Suppressor macrophage treated with lipopolysaccharide for 4 hours (primary cell): ENCODE data around the gene TJP3.
A peak's percentile ranks its signal among the peaks of the same experiment; 100 is the strongest.

Source experiments
- DNase-seq: peaks from one replicate; pipeline ENCODE4 v3.0.0-alpha.2; 2020

The TJP3 gene

GRCh38 chr19:3670796-3671679, 37.1 kb upstream of the TJP3 start:
- peak; percentile 59 for DNase-seq

GRCh38 chr19:3671680-3672574, 36.3 kb upstream of the TJP3 start:
- DNase-seq: peak; percentile 60

GRCh38 chr19:3672575-3672948, 35.6 kb upstream of the TJP3 start:
- no peak for DNase-seq

GRCh38 chr19:3672993-3673392, 35.2 kb upstream of the TJP3 start:
- no peak for DNase-seq

GRCh38 chr19:3673506-3674439, 34.4 kb upstream of the TJP3 start:
- peak; percentile 69 for DNase-seq

GRCh38 chr19:3674784-3675543, 33.2 kb upstream of the TJP3 start:
- DNase-seq: no peak

GRCh38 chr19:3678188-3678587, 30.0 kb upstream of the TJP3 start:
- DNase-seq: no peak

GRCh38 chr19:3679138-3679537, 29.0 kb upstream of the TJP3 start:
- no peak for DNase-seq

- no peak for DNase-seq
Measured at GRCh38 chr19:3679581-3679980, 28.6 kb upstream of the TJP3 start.

GRCh38 chr19:3680939-3681338, 27.2 kb upstream of the TJP3 start:
- no peak for DNase-seq

GRCh38 chr19:3682286-3682685, 25.9 kb upstream of the TJP3 start:
- DNase-seq: no peak

GRCh38 chr19:3682741-3683404, 25.3 kb upstream of the TJP3 start:
- no peak for DNase-seq

- DNase-seq: no peak
Measured at GRCh38 chr19:3683405-3684053, 24.7 kb upstream of the TJP3 start.

- DNase-seq: peak; percentile 42
Measured at GRCh38 chr19:3684054-3684816, 23.9 kb upstream of the TJP3 start.

GRCh38 chr19:3684817-3685410, 23.3 kb upstream of the TJP3 start:
- DNase-seq: no peak

GRCh38 chr19:3687393-3687773, 20.8 kb upstream of the TJP3 start:
- DNase-seq: no peak

- DNase-seq: no peak
Measured at GRCh38 chr19:3687774-3688706, 20.1 kb upstream of the TJP3 start.

- no peak for DNase-seq
Measured at GRCh38 chr19:3690551-3691371, 17.4 kb upstream of the TJP3 start.
